ENCODE measurements around the gene SNX33.
"Not testable (repeated sequence)": the region's sequence is repeated elsewhere in the genome, so short reads cannot be mapped to it uniquely, and the experiment has no call there.

SNX33 gene

GRCh38 chr15:75687486-75688277 lies 40.0 kb downstream of the SNX33 start:
- H3K4me3 ChIP-seq (ENCODE audit: low read depth, low read length): no peak overlapping the region
- no peak for TF ChIP-seq CTCF (IDR thresholded peaks at IDR 0.05; ENCODE audit: borderline replicate concordance, insufficient read depth, low read depth, low read length)

GRCh38 chr15:75688278-75688557 lies 40.5 kb downstream of the SNX33 start:
- TF ChIP-seq CTCF (IDR thresholded peaks at IDR 0.05; ENCODE audit: borderline replicate concordance, insufficient read depth, low read depth, low read length): no peak
- H3K4me3 ChIP-seq (ENCODE audit: low read depth, low read length): no peak overlapping the region

GRCh38 chr15:75688831-75689230 lies 41.1 kb downstream of the SNX33 start:
- H3K4me3 ChIP-seq (ENCODE audit: low read depth, low read length): no peak overlapping the region
- TF ChIP-seq CTCF (IDR thresholded peaks at IDR 0.05; ENCODE audit: borderline replicate concordance, insufficient read depth, low read depth, low read length): no peak

GRCh38 chr15:75689429-75689828 lies 41.7 kb downstream of the SNX33 start:
- H3K4me3 ChIP-seq (ENCODE audit: low read depth, low read length): not testable (repeated sequence)

- H3K4me3 ChIP-seq (ENCODE audit: low read depth, low read length): not testable (repeated sequence)
Measured at GRCh38 chr15:75692311-75692710, 44.6 kb downstream of the SNX33 start.

- not testable (repeated sequence) for H3K4me3 ChIP-seq (ENCODE audit: low read depth, low read length)
Measured at GRCh38 chr15:75693028-75693427, 45.3 kb downstream of the SNX33 start.

- TF ChIP-seq CTCF (IDR thresholded peaks at IDR 0.05; ENCODE audit: borderline replicate concordance, insufficient read depth, low read depth, low read length): no peak
- H3K4me3 ChIP-seq (ENCODE audit: low read depth, low read length): no peak overlapping the region
Measured at GRCh38 chr15:75693501-75694240, 46.0 kb downstream of the SNX33 start.

- TF ChIP-seq CTCF (IDR thresholded peaks at IDR 0.05; ENCODE audit: borderline replicate concordance, insufficient read depth, low read depth, low read length): peak; percentile 60
- no peak overlapping the region for H3K4me3 ChIP-seq (ENCODE audit: low read depth, low read length)
Measured at GRCh38 chr15:75694241-75695182, 46.8 kb downstream of the SNX33 start.
